NB4 (cell line): ENCODE results near the gene MIDN.

Source experiments
- DNase-seq: peaks from one replicate; pipeline ENCODE4 v3.0.0; 2010; ENCODE audit warnings: low read depth
- H3K4me3 ChIP-seq: one replicate; pipeline ENCODE4 v1.5.1; 2011; ENCODE audit warnings: mild to moderate bottlenecking, low read depth, low read length, moderate library complexity
- MYC ChIP-seq: IDR thresholded peaks from 2 replicates; pipeline ENCODE4 v1.6.1; 2011; ENCODE audit warnings: low read depth, low read length
- POLR2A ChIP-seq: IDR thresholded peaks from 2 replicates; pipeline ENCODE4 v1.6.1; 2011; ENCODE audit warnings: mild to moderate bottlenecking; ENCODE audit not compliant: insufficient read length; ENCODE audit errors: extremely low read depth
- TF ChIP-seq, protein P1 (sequence below): IDR thresholded peaks from one replicate; pipeline ENCODE4 v1.5.1; 2012; ENCODE audit warnings: low read depth, low read length
- TF ChIP-seq, protein P2 (sequence below): IDR thresholded peaks from 2 replicates; pipeline ENCODE4 v1.6.1; 2011; ENCODE audit warnings: low read depth, low read length

The MIDN gene

DNA sequence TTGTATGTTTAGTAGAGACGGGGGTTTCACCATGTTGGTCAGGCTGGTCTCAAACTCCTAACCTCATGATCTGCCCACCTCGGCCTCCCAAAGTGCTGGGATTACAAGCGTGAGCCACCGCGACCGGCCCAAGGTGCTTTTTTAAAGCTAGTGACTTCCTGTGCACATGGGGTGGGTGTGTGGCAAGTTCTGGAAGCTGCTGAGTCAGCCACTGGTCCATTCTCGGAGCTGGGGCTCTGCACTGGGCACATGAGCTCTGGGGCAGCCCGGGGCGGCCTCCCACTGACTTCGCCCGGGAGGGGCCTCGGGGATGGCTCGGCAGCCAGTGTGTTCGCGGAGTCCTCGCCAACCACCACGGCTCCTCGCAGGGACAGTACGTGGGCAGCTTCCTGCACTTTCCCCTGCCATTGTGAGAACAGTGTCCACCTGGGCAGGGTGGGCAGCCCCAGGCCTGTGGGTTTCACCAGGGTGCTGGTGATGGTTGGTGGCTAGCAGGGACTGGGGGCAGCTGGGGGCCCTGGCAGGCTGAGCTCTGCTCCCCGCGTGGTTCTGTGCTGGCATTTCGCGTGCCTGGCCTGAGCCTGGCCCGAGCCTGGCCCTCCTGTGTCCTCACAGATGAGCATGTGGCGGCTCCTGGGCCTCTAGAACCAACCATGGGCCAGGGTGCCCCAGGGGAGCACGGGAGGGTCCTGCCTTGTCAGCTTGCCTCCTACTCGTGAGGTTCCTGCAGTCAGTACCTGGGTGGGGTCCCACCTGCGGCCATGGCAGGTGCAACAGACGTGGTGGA is 22.8 kb upstream of the MIDN start:
- TF ChIP-seq, protein P1, sequence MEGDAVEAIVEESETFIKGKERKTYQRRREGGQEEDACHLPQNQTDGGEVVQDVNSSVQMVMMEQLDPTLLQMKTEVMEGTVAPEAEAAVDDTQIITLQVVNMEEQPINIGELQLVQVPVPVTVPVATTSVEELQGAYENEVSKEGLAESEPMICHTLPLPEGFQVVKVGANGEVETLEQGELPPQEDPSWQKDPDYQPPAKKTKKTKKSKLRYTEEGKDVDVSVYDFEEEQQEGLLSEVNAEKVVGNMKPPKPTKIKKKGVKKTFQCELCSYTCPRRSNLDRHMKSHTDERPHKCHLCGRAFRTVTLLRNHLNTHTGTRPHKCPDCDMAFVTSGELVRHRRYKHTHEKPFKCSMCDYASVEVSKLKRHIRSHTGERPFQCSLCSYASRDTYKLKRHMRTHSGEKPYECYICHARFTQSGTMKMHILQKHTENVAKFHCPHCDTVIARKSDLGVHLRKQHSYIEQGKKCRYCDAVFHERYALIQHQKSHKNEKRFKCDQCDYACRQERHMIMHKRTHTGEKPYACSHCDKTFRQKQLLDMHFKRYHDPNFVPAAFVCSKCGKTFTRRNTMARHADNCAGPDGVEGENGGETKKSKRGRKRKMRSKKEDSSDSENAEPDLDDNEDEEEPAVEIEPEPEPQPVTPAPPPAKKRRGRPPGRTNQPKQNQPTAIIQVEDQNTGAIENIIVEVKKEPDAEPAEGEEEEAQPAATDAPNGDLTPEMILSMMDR: no peak
- TF ChIP-seq POLR2A (no peak), MYC (no peak)
- TF ChIP-seq, protein P2, sequence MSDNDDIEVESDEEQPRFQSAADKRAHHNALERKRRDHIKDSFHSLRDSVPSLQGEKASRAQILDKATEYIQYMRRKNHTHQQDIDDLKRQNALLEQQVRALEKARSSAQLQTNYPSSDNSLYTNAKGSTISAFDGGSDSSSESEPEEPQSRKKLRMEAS: no peak
- no peak for DNase-seq
- H3K4me3 ChIP-seq: no peak overlapping the region

DNA sequence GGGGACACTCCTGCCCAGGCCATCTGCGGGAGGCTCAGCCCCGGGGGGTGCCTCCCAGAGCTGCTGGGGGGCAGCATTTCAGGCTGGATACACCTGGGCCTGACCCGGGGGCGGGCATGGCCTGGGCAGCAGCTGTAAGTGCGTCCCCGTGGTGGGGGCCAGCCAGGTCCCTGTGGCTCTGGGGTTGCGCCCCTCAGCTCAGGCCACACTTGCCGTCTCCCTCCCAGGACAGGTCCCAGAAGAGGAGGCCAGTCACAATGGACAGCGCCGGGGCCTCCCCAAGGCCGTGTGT is 22.2 kb upstream of the MIDN start:
- DNase-seq: no peak
- TF ChIP-seq, protein P1: no peak
- TF ChIP-seq POLR2A: no peak
- TF ChIP-seq, protein P2: no peak
- no peak for TF ChIP-seq MYC

DNA sequence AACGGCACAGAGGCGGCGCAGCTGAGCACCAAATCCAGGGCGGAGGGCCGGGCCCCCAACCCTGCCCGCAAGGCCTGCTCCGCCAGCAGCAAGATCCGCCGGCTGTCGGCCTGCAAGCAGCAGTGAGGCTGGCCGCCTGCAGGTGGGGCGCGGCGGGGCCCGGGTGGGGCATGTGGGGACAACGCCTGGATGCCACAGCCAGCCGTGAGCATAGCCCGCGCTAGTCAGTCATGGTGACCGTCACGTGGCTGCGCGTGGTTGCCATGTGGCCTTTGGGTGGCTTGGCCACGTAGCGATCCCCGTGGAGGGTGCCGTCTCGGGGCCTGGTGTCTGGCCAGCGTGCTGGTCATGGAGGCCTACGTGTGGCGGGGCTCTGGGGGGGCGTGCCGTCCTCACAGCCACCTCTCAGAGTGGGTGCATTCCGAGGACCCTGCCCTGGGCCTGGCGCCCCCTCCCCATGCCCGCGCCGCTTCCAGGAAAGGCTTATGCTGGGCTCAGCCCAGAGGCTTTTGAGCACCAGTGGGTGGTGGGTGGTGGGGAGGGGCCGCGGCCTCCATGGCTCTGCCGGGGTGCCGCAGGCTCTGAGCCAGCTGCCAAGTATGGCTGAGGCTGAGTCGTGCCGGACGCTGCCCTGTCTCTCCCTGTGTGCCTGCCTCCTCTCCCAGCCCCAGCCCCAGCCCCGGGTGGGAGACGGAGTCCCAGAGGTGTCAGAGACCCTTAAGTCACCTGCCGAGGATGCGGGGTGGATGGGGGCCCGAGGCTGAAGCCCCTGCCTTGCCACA is 21.7 kb upstream of the MIDN start:
- TF ChIP-seq, protein P1: no peak
- H3K4me3 ChIP-seq: no peak overlapping the region
- DNase-seq: no peak

More for the DNA sequence above, 22.2 kb upstream of the MIDN start:
- no peak overlapping the region for H3K4me3 ChIP-seq

DNA sequence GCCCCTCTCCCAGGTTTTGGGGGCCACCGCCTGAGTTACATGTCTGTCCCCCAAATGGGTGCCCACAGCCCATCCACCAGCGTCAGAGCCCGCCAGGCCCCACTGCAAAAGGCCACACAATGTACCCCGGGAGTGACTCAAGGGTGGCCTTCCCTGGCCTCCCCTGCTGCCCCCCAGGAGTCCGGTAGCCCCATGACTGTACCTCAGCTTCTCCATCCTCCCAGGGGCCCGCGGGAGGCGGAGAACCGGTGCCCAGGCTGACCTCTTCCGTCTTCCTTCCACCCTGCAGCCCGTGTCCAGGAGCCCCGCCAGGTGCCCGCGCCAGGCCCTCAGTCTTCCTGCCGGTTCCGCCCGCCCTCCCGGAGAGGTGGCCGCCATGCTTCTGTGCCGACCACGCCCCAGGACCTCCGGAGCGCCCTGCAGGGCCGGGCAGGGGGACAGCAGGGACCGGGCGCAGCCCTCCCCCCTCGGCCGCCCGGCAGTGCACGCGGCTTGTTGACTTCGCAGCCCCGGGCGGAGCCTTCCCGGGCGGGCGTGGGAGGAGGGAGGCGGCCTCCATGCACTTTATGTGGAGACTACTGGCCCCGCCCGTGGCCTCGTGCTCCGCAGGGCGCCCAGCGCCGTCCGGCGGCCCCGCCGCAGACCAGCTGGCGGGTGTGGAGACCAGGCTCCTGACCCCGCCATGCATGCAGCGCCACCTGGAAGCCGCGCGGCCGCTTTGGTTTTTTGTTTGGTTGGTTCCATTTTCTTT is 20.9 kb upstream of the MIDN start:
- TF ChIP-seq, protein P2: no peak
- no peak for TF ChIP-seq MYC
- TF ChIP-seq, protein P1: no peak
- TF ChIP-seq POLR2A: no peak
- DNase-seq: no peak
- H3K4me3 ChIP-seq: no peak overlapping the region

DNA sequence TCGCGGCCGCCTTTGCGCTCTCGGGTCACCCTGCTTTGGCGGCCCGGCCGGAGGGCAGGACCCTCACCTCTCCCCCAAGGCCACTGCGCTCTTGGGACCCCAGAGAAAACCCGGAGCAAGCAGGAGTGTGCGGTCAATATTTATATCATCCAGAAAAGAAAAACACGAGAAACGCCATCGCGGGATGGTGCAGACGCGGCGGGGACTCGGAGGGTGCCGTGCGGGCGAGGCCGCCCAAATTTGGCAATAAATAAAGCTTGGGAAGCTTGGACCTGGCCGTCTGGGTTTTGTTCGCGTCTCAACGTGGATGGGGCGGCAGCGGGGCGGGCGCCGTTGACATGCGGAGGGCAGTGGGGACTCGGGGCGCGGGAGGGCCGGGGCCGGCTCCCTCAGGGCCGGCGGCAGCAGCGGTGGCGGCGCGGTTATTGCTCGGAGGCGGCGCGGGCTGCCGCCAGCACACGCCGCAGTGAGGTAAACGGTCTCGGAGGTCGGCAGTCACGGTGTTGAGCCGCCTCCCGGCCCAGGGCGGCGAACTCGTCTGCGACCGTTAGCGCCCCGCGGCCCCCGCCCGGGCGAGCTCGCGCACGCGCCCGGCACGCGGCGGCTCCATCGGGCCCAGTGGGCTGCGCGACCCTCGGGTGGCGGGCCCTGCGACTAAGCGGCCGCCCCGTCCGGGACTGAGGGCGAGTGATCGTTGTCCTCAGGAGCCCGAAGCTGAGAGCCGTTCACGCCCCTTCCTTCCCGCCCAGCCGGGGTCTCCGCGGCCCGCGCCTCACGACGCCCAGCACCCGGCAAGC is 20.0 kb upstream of the MIDN start:
- DNase-seq: no peak
- no peak overlapping the region for H3K4me3 ChIP-seq
- TF ChIP-seq MYC (no peak), POLR2A (no peak)
